HepG2 (cell line): ENCODE results near the gene CNNM2. TPM values are rescaled to one million over a fixed set of nuclear protein-coding genes. Genes with fewer than 3 reads are reported as not detected.

Source experiments
- ERF ChIP-seq: IDR thresholded peaks from 2 replicates; pipeline ENCODE4 v1.6.1; 2018; ENCODE audit warnings: missing biosample characterization, missing genetic modification reagents
- FOSL2 ChIP-seq: sonication (generic); formaldehyde crosslinking; IDR thresholded peaks from 2 replicates; pipeline ENCODE4 v1.4.0; 2020; ENCODE audit warnings: missing genetic modification reagents
- MTF1 ChIP-seq: sonication (generic); formaldehyde crosslinking; IDR thresholded peaks from 2 replicates; pipeline ENCODE4 v1.5.0; 2020; ENCODE audit warnings: missing genetic modification reagents
- MYNN ChIP-seq: sonication (generic); formaldehyde crosslinking; IDR thresholded peaks from 2 replicates; pipeline ENCODE4 v1.4.0; 2020; ENCODE audit warnings: mild to moderate bottlenecking, low read depth, missing genetic modification reagents
- WIZ ChIP-seq: sonication (generic); formaldehyde crosslinking; IDR thresholded peaks from 2 replicates; pipeline ENCODE4 v1.5.1; 2020; ENCODE audit warnings: mild to moderate bottlenecking, missing genetic modification reagents
- ZNF276 ChIP-seq: sonication (generic); formaldehyde crosslinking; IDR thresholded peaks from 2 replicates; pipeline ENCODE4 v1.4.0; 2020; ENCODE audit warnings: mild to moderate bottlenecking, low read depth, missing genetic modification reagents
- ZNF407 ChIP-seq: sonication (generic); formaldehyde crosslinking; IDR thresholded peaks from one replicate; pipeline ENCODE4 v1.5.1; 2020; ENCODE audit warnings: mild to moderate bottlenecking, missing genetic modification reagents; ENCODE audit errors: not compliant biosample characterization
- ZNF7 ChIP-seq: IDR thresholded peaks from 2 replicates; pipeline ENCODE4 v1.6.1; 2016; ENCODE audit warnings: missing biosample characterization, missing genetic modification reagents
- ZSCAN31 ChIP-seq: sonication (generic); formaldehyde crosslinking; IDR thresholded peaks from 2 replicates; pipeline ENCODE4 v1.5.0; 2020; ENCODE audit warnings: low read depth, mild to moderate bottlenecking, missing genetic modification reagents
- polyA plus RNA-seq, 8 experiments: library from polyadenylated mRNA; depleted of rRNA in 3 of 8; stranded (reverse) in 7 of 8; unstranded in 1 of 8; fragments of >200 nt; fragmentation: Illumina TruSeq in 4 of 8; extraction: Trizol in 4 of 8; gene quantifications; 2 replicates each; pipeline versions ENCODE4 v1.2.1 to v1.2.3, GENCODE V29; 2011 to 2016; ENCODE audit warnings: low read depth in 4 of 8, missing spikeins in 1 of 8, mixed read lengths in 1 of 8; ENCODE audit not compliant: insufficient read depth in 1 of 8
- small RNA-seq, 3 experiments: library from RNA; depleted of rRNA; stranded (forward); fragments of <200 nt; gene quantifications; one replicate each; pipeline ENCODE3, GENCODE V24; 2012; ENCODE audit warnings: low read depth in 2 of 3, low replicate concordance in 1 of 3; ENCODE audit not compliant: insufficient read length in 3 of 3, insufficient read depth in 2 of 3
- total RNA-seq, 5 experiments: library from RNA; depleted of rRNA; stranded (reverse); fragments of >200 nt; fragmentation: Illumina TruSeq; extraction: Trizol; gene quantifications; 2 replicates each; pipeline ENCODE4 v1.2.3, GENCODE V29; 2016; ENCODE audit warnings: low read depth in 1 of 5

CNNM2 gene
- total and polyA plus RNA-seq, 2 of the 13 experiments (the other 11 are each of a cell fraction or from before 2014, with no cell fraction given), result 7.1 to 9.0 TPM

DNA sequence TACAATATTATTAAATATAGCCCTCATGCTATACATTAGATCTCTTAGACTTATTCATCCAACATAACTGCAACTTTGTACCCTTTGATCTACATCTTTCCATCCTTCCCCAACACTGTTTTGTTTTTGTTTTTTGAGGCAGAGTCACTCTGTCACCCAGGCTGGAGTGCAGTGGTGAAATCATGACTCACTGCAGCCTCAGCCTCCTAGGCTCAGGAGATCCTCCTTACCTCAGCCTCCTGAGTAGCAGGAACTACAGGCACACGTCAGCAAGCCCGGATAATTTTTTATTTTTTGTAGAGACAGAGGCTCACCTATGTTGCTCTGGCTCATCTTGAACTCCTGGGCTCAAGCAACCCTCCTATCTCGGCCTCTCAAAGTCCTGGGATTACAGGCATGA is 221.7 kb downstream of the CNNM2 start (continued):
- no peak for TF ChIP-seq MTF1 (CRISPR knock-in tag)
- no peak for TF ChIP-seq ERF (CRISPR knock-in tag)
- peak; percentile 51 for TF ChIP-seq FOSL2 (CRISPR knock-in tag)
- no peak for TF ChIP-seq WIZ (CRISPR knock-in tag)
- no peak for TF ChIP-seq ZNF276 (CRISPR knock-in tag)
- TF ChIP-seq ZSCAN31 (CRISPR knock-in tag), result no peak
- no peak for TF ChIP-seq ZNF407 (CRISPR knock-in tag)
- no peak for TF ChIP-seq ZNF7 (CRISPR knock-in tag)
- TF ChIP-seq MYNN, result no peak

Small RNA genes within 50 kb of the gene (small RNA-seq; reads per million reads assigned to genes)
- gene AS3MT (0 reads per million in 3 experiments), gene RF00026 (0 reads per million in 3 experiments), gene RF02271 (0 reads per million in 3 experiments)

Other genes with a start within 250 kb of the CNNM2 start
- gene ARL3, start 203.9 kb upstream of the CNNM2 start, total RNA-seq (2016; rRNA removed; fragmentation: Illumina TruSeq; extraction: Trizol), result 6.6 and 10.0 TPM in 2 replicates
- 3.9 and 5.2 TPM in 2 replicates for gene ARL3, start 203.9 kb upstream of the CNNM2 start, polyA plus RNA-seq (2011; rRNA removed)
- gene SFXN2, start 203.7 kb upstream of the CNNM2 start, total RNA-seq (2016; rRNA removed; fragmentation: Illumina TruSeq; extraction: Trizol), result 20.6 and 21.1 TPM in 2 replicates
- gene SFXN2, start 203.7 kb upstream of the CNNM2 start, polyA plus RNA-seq (2011; rRNA removed), result 12.8 and 13.2 TPM in 2 replicates
- 8.3 and 11.6 TPM in 2 replicates for gene WBP1L, start 174.3 kb upstream of the CNNM2 start, total RNA-seq (2016; rRNA removed; fragmentation: Illumina TruSeq; extraction: Trizol)
- gene WBP1L, start 174.3 kb upstream of the CNNM2 start, polyA plus RNA-seq (2011; rRNA removed), result 12.3 and 14.9 TPM in 2 replicates
- gene CYP17A1, start 80.9 kb upstream of the CNNM2 start, total RNA-seq (2016; rRNA removed; fragmentation: Illumina TruSeq; extraction: Trizol), result 0.13 and 0.14 TPM in 2 replicates
- 1.1 and 3.5 TPM in 2 replicates for gene CYP17A1, start 80.9 kb upstream of the CNNM2 start, polyA plus RNA-seq (2011; rRNA removed)
- 23.8 and 28.8 TPM in 2 replicates for gene BORCS7, start 64.0 kb upstream of the CNNM2 start, total RNA-seq (2016; rRNA removed; fragmentation: Illumina TruSeq; extraction: Trizol)
- gene BORCS7, start 64.0 kb upstream of the CNNM2 start, polyA plus RNA-seq (2011; rRNA removed), result 29.4 and 33.6 TPM in 2 replicates
- gene AS3MT, start 48.8 kb upstream of the CNNM2 start, total RNA-seq (2016; rRNA removed; fragmentation: Illumina TruSeq; extraction: Trizol), result 17.4 and 27.3 TPM in 2 replicates
- 8.3 and 8.7 TPM in 2 replicates for gene AS3MT, start 48.8 kb upstream of the CNNM2 start, polyA plus RNA-seq (2011; rRNA removed)